Neural cell (in vitro differentiated cells): ENCODE data around the gene THBS2. TPM values are rescaled to one million over a fixed set of nuclear protein-coding genes. Genes with fewer than 3 reads are reported as not detected.

Source experiments
- H2AFZ ChIP-seq: fragments of 200-600, 300-800 bp; sonication (generic), shearing (Covaris generic); 2 replicates; pipeline ENCODE4 v1.6.0; 2014; ENCODE audit warnings: low read depth, mild to moderate bottlenecking, antibody characterized with exemption, low read length, moderate library complexity
- H3F3A ChIP-seq: fragments of 200-600 bp; shearing (Covaris generic); 2 replicates; pipeline ENCODE4 v1.6.1; 2016; ENCODE audit warnings: mild to moderate bottlenecking, moderate library complexity, mixed read lengths, antibody characterized with exemption, low read length; ENCODE audit not compliant: insufficient read depth, poor library complexity, severe bottlenecking
- H3K27ac ChIP-seq: fragments of 200-600, 300-800 bp; sonication (generic), shearing (Covaris generic); 2 replicates; pipeline ENCODE4 v1.5.1; 2014; ENCODE audit warnings: mild to moderate bottlenecking, low read length, moderate library complexity
- H3K27me3 ChIP-seq: fragments of 300-800, 200-600 bp; sonication (generic), shearing (Covaris generic); 2 replicates; pipeline ENCODE4 v1.6.0; 2014; ENCODE audit warnings: mild to moderate bottlenecking, low read depth, low read length, moderate library complexity; ENCODE audit not compliant: insufficient read depth
- H3K36me3 ChIP-seq: fragments of 300-800, 200-600 bp; sonication (generic), shearing (Covaris generic); 2 replicates; pipeline ENCODE4 v1.5.1; 2014; ENCODE audit warnings: mild to moderate bottlenecking, antibody characterized with exemption, low read length, moderate library complexity; ENCODE audit not compliant: insufficient read depth
- H3K4me2 ChIP-seq: fragments of 300-800, 200-600 bp; sonication (generic), shearing (Covaris generic); 2 replicates; pipeline ENCODE4 v1.6.0; 2014; ENCODE audit warnings: mild to moderate bottlenecking, low read length
- H3K4me3 ChIP-seq: fragments of 300-800, 200-600 bp; sonication (generic), shearing (Covaris generic); 2 replicates; pipeline ENCODE4 v1.5.1; 2014; ENCODE audit warnings: mild to moderate bottlenecking, low read length, moderate library complexity
- H3K79me2 ChIP-seq: fragments of 200-600 bp; shearing (Covaris generic); replicated peaks from 2 replicates; pipeline ENCODE4 v1.6.0; 2014; ENCODE audit warnings: mild to moderate bottlenecking, low read length, moderate library complexity; ENCODE audit not compliant: insufficient read depth
- H3K9ac ChIP-seq: fragments of 300-800, 200-600 bp; sonication (generic), shearing (Covaris generic); 2 replicates; pipeline ENCODE4 v1.6.1; 2016; ENCODE audit warnings: mild to moderate bottlenecking, low read length, mixed read lengths
- H3K9me2 ChIP-seq: fragments of 200-600 bp; shearing (Covaris generic); 2 replicates; pipeline ENCODE4 v1.6.1; 2016; ENCODE audit warnings: mild to moderate bottlenecking, low read length, mixed read lengths; ENCODE audit not compliant: insufficient read depth
- H3K9me3 ChIP-seq: fragments of 200-600, 300-800 bp; sonication (generic), shearing (Covaris generic); 2 replicates; pipeline ENCODE4 v1.6.1; 2016; ENCODE audit warnings: mild to moderate bottlenecking, mixed run types, low read length, moderate library complexity, mixed read lengths
- H4K20me1 ChIP-seq: fragments of 200-600 bp; shearing (Covaris generic); 2 replicates; pipeline ENCODE4 v1.6.1; 2016; ENCODE audit warnings: mild to moderate bottlenecking, mixed run types; ENCODE audit not compliant: insufficient read depth
- CTCF ChIP-seq: fragments of 450-650 bp; IDR thresholded peaks from 2 replicates; pipeline ENCODE4 v1.5.1; 2014; ENCODE audit warnings: antibody characterized with exemption, mild to moderate bottlenecking, moderate library complexity; ENCODE audit not compliant: poor library complexity, severe bottlenecking
- EP300 ChIP-seq: fragments of 450-650 bp; conservative IDR thresholded peaks from 2 replicates; pipeline ENCODE4 v1.6.1; 2014; ENCODE audit warnings: antibody characterized with exemption, mild to moderate bottlenecking, moderate library complexity; ENCODE audit not compliant: poor library complexity, severe bottlenecking
- EZH2 ChIP-seq: fragments of 200-600, 300-800 bp; shearing (Covaris generic), sonication (generic); IDR thresholded peaks from 2 replicates; pipeline ENCODE4 v1.6.1; 2014; ENCODE audit warnings: antibody characterized with exemption, low read length, borderline replicate concordance, mild to moderate bottlenecking; ENCODE audit not compliant: insufficient read depth, poor library complexity, severe bottlenecking
- MXI1 ChIP-seq: fragments of 450-650 bp; conservative IDR thresholded peaks from 2 replicates; pipeline ENCODE4 v1.6.1; 2014; ENCODE audit warnings: antibody characterized with exemption, mild to moderate bottlenecking; ENCODE audit not compliant: poor library complexity, severe bottlenecking
- POLR2AphosphoS5 ChIP-seq: IDR thresholded peaks from 2 replicates; pipeline ENCODE4 v1.6.1; 2012
- RAD21 ChIP-seq: fragments of 450-650 bp; conservative IDR thresholded peaks from 2 replicates; pipeline ENCODE4 v1.6.1; 2014; ENCODE audit warnings: antibody characterized with exemption, mild to moderate bottlenecking, moderate library complexity
- REST ChIP-seq: IDR thresholded peaks from 2 replicates; pipeline ENCODE4 v1.6.1; 2012; ENCODE audit warnings: borderline replicate concordance
- SMC3 ChIP-seq: fragments of 450-650 bp; conservative IDR thresholded peaks from 2 replicates; pipeline ENCODE4 v1.6.1; 2014; ENCODE audit warnings: antibody characterized with exemption, mild to moderate bottlenecking, moderate library complexity; ENCODE audit not compliant: poor library complexity
- TAF1 ChIP-seq: IDR thresholded peaks from 2 replicates; pipeline ENCODE4 v1.6.1; 2012; ENCODE audit warnings: low read depth
- polyA plus RNA-seq: library from polyadenylated mRNA; depleted of rRNA; stranded (reverse); fragments of >200 nt; gene quantifications from 2 replicates; pipeline ENCODE4 v1.2.3, GENCODE V29; 2014

Gene THBS2
- polyA plus RNA-seq, 1 donor from 2014 or later = 0.88 TPM

- no peak overlapping the region for H2AFZ ChIP-seq
- TF ChIP-seq EP300 = no peak
- no peak for TF ChIP-seq POLR2AphosphoS5
- no peak for TF ChIP-seq REST
- TF ChIP-seq EZH2 = no peak
- no peak for TF ChIP-seq CTCF
- no peak for TF ChIP-seq RAD21
- no peak for TF ChIP-seq MXI1
- no peak for TF ChIP-seq TAF1
- TF ChIP-seq SMC3 = no peak
- no peak overlapping the region for H3K27ac ChIP-seq
- H4K20me1 ChIP-seq = no peaks in the 10 kb centered on the region
- H3K4me2 ChIP-seq = no peak overlapping the region
- H3F3A ChIP-seq = no peaks in the 10 kb centered on the region
- no peaks in the 10 kb centered on the region for H3K9me3 ChIP-seq
- H3K4me3 ChIP-seq = no peak overlapping the region
- H3K27me3 ChIP-seq = no peaks in the 10 kb centered on the region
- H3K9ac ChIP-seq = no peak overlapping the region
- no peaks in the 10 kb centered on the region for H3K36me3 ChIP-seq
- H3K79me2 ChIP-seq = no peaks in the 10 kb centered on the region
- H3K9me2 ChIP-seq = no peaks in the 10 kb centered on the region
Observed at GRCh38 chr6:169190144-169190584, 63.5 kb downstream of the THBS2 start.

- no peak overlapping the region for H3K9ac ChIP-seq
- no peaks in the 10 kb centered on the region for H3K27me3 ChIP-seq
- no peak overlapping the region for H3K27ac ChIP-seq
- H3K4me3 ChIP-seq = no peak overlapping the region
- TF ChIP-seq MXI1 (no peak), CTCF (no peak), REST (no peak), TAF1 (no peak), EP300 (no peak), EZH2 (no peak), SMC3 (no peak)
- H3K36me3 ChIP-seq = no peaks in the 10 kb centered on the region
- H3F3A ChIP-seq = no peaks in the 10 kb centered on the region
- H4K20me1 ChIP-seq = no peaks in the 10 kb centered on the region
- no peaks in the 10 kb centered on the region for H3K9me2 ChIP-seq
- H3K79me2 ChIP-seq = no peaks in the 10 kb centered on the region
- no peak overlapping the region for H2AFZ ChIP-seq
- no peaks in the 10 kb centered on the region for H3K9me3 ChIP-seq
- H3K4me2 ChIP-seq = no peak overlapping the region
Observed at GRCh38 chr6:169189686-169190085, 64.0 kb downstream of the THBS2 start.
